IMR-90 (cell line): ENCODE measurements around the gene TBC1D4. TPM values are rescaled to one million over a fixed set of nuclear protein-coding genes. Genes with fewer than 3 reads are reported as not detected.

Source experiments
- ATAC-seq: fragments of 200-7000 bp; cut with Tn5 transposase; 2 replicates; pipeline ENCODE4 v1.9.1; 2020; ENCODE audit warnings: low read depth, mild to moderate bottlenecking, moderate library complexity
- BruUV-seq: library from RNA; stranded (reverse); fragments of 400-500 nt; replicated peaks from 2 replicates; lab custom pipeline; 2021; lab: Mats Ljungman, UMichigan
- CTCF ChIA-PET: fragments of 300-600 bp; formaldehyde crosslinking; extraction: SDS; loops from one replicate; lab custom pipeline; 2021; ENCODE audit warnings: antibody characterized with exemption; lab: Yijun Ruan, JAX
- POLR2A ChIA-PET: fragments of 300-600 bp; sonication (Branson Sonifier 250); formaldehyde crosslinking; loops from one replicate; lab custom pipeline; 2022; ENCODE audit warnings: antibody characterized with exemption; ENCODE audit not compliant: unreplicated experiment; lab: Charles Lee
- DNase-seq: peaks from one replicate; pipeline ENCODE4 v3.0.0; 2013
- H2AFZ ChIP-seq: replicated peaks from 2 replicates; pipeline ENCODE3; 2013; ENCODE audit warnings: low read length, mild to moderate bottlenecking; ENCODE audit not compliant: poor library complexity
- H2AK5ac ChIP-seq: 2 replicates; pipeline ENCODE4 v1.6.1; 2013; ENCODE audit warnings: low read depth, low read length, inconsistent platforms
- H2AK9ac ChIP-seq: replicated peaks from 2 replicates; pipeline ENCODE3; 2013; ENCODE audit warnings: mild to moderate bottlenecking, low read depth, low read length, moderate library complexity; ENCODE audit not compliant: poor library complexity
- H2BK120ac ChIP-seq: 2 replicates; pipeline ENCODE4 v1.6.1; 2013; ENCODE audit warnings: low read depth, low read length, inconsistent platforms
- H2BK15ac ChIP-seq: 3 replicates; pipeline ENCODE4 v1.6.1; 2013; ENCODE audit warnings: low read depth, low read length, inconsistent platforms
- H2BK20ac ChIP-seq: 2 replicates; pipeline ENCODE4 v1.6.1; 2013; ENCODE audit warnings: low read depth, mild to moderate bottlenecking, inconsistent platforms, low read length, moderate library complexity
- H2BK5ac ChIP-seq: 2 replicates; pipeline ENCODE4 v1.6.1; 2013; ENCODE audit warnings: mild to moderate bottlenecking, low read depth, low read length, inconsistent platforms; ENCODE audit not compliant: poor library complexity, severe bottlenecking
- H3K14ac ChIP-seq: replicated peaks from 2 replicates; pipeline ENCODE4 v1.6.1; 2013; ENCODE audit warnings: low read depth, low read length, inconsistent platforms
- H3K18ac ChIP-seq: 2 replicates; pipeline ENCODE4 v1.6.1; 2013; ENCODE audit warnings: low read depth, low read length, control low read depth
- H3K23ac ChIP-seq: 2 replicates; pipeline ENCODE4 v1.6.1; 2013; ENCODE audit warnings: low read depth, low read length, inconsistent platforms
- H3K27ac ChIP-seq: 2 replicates; pipeline ENCODE4 v1.5.1; 2013; ENCODE audit warnings: mild to moderate bottlenecking, control low read depth, low read length; ENCODE audit not compliant: insufficient read depth
- H3K27me3 ChIP-seq: 2 replicates; pipeline ENCODE4 v1.6.1; 2013; ENCODE audit warnings: low read length; ENCODE audit not compliant: control insufficient read depth, insufficient read depth
- H3K36me3 ChIP-seq: 2 replicates; pipeline ENCODE4 v1.6.1; 2013; ENCODE audit warnings: low read length, mixed read lengths; ENCODE audit not compliant: control insufficient read depth, insufficient read depth
- H3K4ac ChIP-seq: 2 replicates; pipeline ENCODE4 v1.6.1; 2013; ENCODE audit warnings: low read depth, low read length, inconsistent platforms
- H3K4me1 ChIP-seq: 2 replicates; pipeline ENCODE4 v1.6.1; 2013; ENCODE audit warnings: low read length, mixed read lengths; ENCODE audit not compliant: control insufficient read depth, insufficient read depth
- H3K4me2 ChIP-seq: 2 replicates; pipeline ENCODE4 v1.6.1; 2013; ENCODE audit warnings: low read depth, mild to moderate bottlenecking, control low read depth, low read length, moderate library complexity
- H3K4me3 ChIP-seq: 2 replicates; pipeline ENCODE4 v1.5.1; 2013; ENCODE audit warnings: low read depth, mild to moderate bottlenecking, control low read depth, low read length, moderate library complexity; ENCODE audit not compliant: insufficient read depth
- H3K56ac ChIP-seq: 2 replicates; pipeline ENCODE4 v1.6.1; 2013; ENCODE audit warnings: low read length, inconsistent platforms; ENCODE audit not compliant: insufficient read depth; ENCODE audit errors: extremely low read depth
- H3K79me1 ChIP-seq, 2 experiments: 2 replicates each; pipeline ENCODE4 v1.6.1; 2013; ENCODE audit warnings: low read length in 2 of 2, inconsistent platforms in 1 of 2, low read depth in 1 of 2
- H3K9ac ChIP-seq: 2 replicates; pipeline ENCODE4 v1.6.1; 2013; ENCODE audit warnings: low read depth, low read length, control low read depth
- H3K9me1 ChIP-seq: 2 replicates; pipeline ENCODE4 v1.6.1; 2013; ENCODE audit warnings: low read length, inconsistent platforms; ENCODE audit not compliant: insufficient read depth
- H3K9me3 ChIP-seq: 2 replicates; pipeline ENCODE4 v1.6.1; 2013; ENCODE audit warnings: low read length; ENCODE audit not compliant: control insufficient read depth, insufficient read depth
- H4K20me1 ChIP-seq: 2 replicates; pipeline ENCODE4 v1.6.1; 2013; ENCODE audit warnings: low read length, inconsistent platforms; ENCODE audit not compliant: insufficient read depth
- H4K5ac ChIP-seq: 2 replicates; pipeline ENCODE4 v1.6.1; 2013; ENCODE audit warnings: mild to moderate bottlenecking, low read depth, low read length, control low read depth
- H4K8ac ChIP-seq, 2 experiments: 2 replicates each; pipeline ENCODE4 v1.6.1; 2013; ENCODE audit warnings: low read depth in 2 of 2, low read length in 2 of 2, control low read depth in 1 of 2, inconsistent platforms in 1 of 2
- H4K91ac ChIP-seq: 2 replicates; pipeline ENCODE4 v1.6.1; 2013; ENCODE audit warnings: low read depth, low read length, inconsistent platforms; ENCODE audit not compliant: insufficient read depth
- CHD1 ChIP-seq: IDR thresholded peaks from 2 replicates; pipeline ENCODE4 v1.6.1; 2012; ENCODE audit warnings: low read depth, low read length, improper control_type of control experiment
- ELK1 ChIP-seq: fragments of 150-350 bp; IDR thresholded peaks from 2 replicates; pipeline ENCODE4 v1.6.1; 2016; ENCODE audit warnings: low read depth, mild to moderate bottlenecking, low read length, moderate library complexity, borderline replicate concordance
- MAFK ChIP-seq: IDR thresholded peaks from 2 replicates; pipeline ENCODE4 v1.6.1; 2012; ENCODE audit warnings: low read depth, low read length, improper control_type of control experiment
- MAZ ChIP-seq: IDR thresholded peaks from 2 replicates; pipeline ENCODE4 v1.6.1; 2012; ENCODE audit warnings: low read depth, mild to moderate bottlenecking, low read length, improper control_type of control experiment, moderate library complexity, borderline replicate concordance
- MXI1 ChIP-seq: IDR thresholded peaks from 2 replicates; pipeline ENCODE4 v1.6.1; 2012; ENCODE audit warnings: low read depth, mild to moderate bottlenecking, low read length, moderate library complexity, borderline replicate concordance
- POLR2A ChIP-seq: IDR thresholded peaks from 2 replicates; pipeline ENCODE4 v1.6.1; 2012; ENCODE audit warnings: mild to moderate bottlenecking, low read depth, low read length
- RAD21 ChIP-seq: IDR thresholded peaks from 2 replicates; pipeline ENCODE4 v1.6.1; 2012; ENCODE audit warnings: low read length, improper control_type of control experiment
- RFX5 ChIP-seq: IDR thresholded peaks from 2 replicates; pipeline ENCODE4 v1.8.0; 2012; ENCODE audit warnings: low read depth, mild to moderate bottlenecking, low read length, moderate library complexity
- WGBS, 2 experiments: methylation state at CpG; one replicate each; pipeline versions ENCODE4 v1.1.5 to v1.1.7; 2013; ENCODE audit warnings: missing lambda C conversion rate in 2 of 2; ENCODE audit not compliant: insufficient read length in 1 of 2; ENCODE audit errors: extremely low coverage in 2 of 2; 5-methylcytosine and 5-hydroxymethylcytosine counted together
- dilution Hi-C: fragments of 300-500 bp; cut with HindIII; formaldehyde crosslinking; loops from one replicate; pipeline ENCODE4 v1.14.3; 2018; ENCODE audit warnings: low sequenced_read_pairs; ENCODE audit not compliant: unreplicated experiment
- in situ Hi-C: fragments of 300-500 bp; cut with MboI; formaldehyde crosslinking; loops from 3 replicates; pipeline ENCODE4 v1.14.3; 2019; ENCODE audit warnings: low sequenced_read_pairs, inconsistent platforms, mixed read lengths
- intact Hi-C: fragments of 100-400 bp; cut with micrococcal nuclease; formaldehyde crosslinking; loops from 2 replicates; pipeline ENCODE4 v1.10.0; 2022
- polyA plus RNA-seq, 3 experiments: library from polyadenylated mRNA; depleted of rRNA; stranded (reverse); fragments of >200 nt; gene quantifications; 2 replicates each; pipeline ENCODE4 v1.2.3, GENCODE V29; 2012; ENCODE audit warnings: low replicate concordance in 1 of 3
- total RNA-seq: library from RNA; depleted of rRNA; stranded (reverse); fragments of >200 nt; gene quantifications from 2 replicates; pipeline ENCODE4 v1.2.3, GENCODE V29; 2012

TBC1D4 gene
- total and polyA plus RNA-seq, 2 of the 4 experiments (the other 2 are of a cell fraction), result 7.5 to 22.8 TPM

DNA sequence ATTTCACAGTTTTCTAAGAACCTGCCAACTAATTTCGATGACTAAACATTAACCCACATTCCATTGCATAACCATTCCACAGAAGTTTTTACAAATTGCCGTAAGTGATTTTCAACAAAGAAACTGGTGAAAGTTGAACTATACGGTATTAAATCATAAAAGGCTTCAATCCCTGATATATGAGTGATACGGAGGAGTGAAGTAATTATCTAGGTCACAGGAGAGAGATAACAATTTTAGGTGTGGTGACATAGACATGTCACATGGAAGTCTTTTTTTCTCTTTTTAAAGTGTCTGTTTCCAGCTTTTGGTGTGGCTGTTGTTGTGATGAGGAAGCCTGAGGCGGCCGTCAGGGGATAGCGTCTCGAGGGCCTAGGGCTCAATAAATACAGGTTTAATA, 29.4 kb downstream of the TBC1D4 start:
- no peaks in the 10 kb centered on the region for H3K9me1 ChIP-seq
- H3K27ac ChIP-seq, result no peak overlapping the region
- DNase-seq, result no peak
- in situ Hi-C loops, result no loop called here
- H3K23ac ChIP-seq, result no peak overlapping the region
- no peak overlapping the region for H2BK5ac ChIP-seq
- ATAC-seq, result no peak
- H4K5ac ChIP-seq, result no peak overlapping the region
- no peak overlapping the region for H2BK20ac ChIP-seq
- H4K8ac ChIP-seq, result no peak overlapping the region
- H2BK120ac ChIP-seq, result no peak overlapping the region
- TF ChIP-seq MAFK (peak; percentile 13; the same call in 1 of the 2 replicates), POLR2A (no peak), ELK1 (no peak), RFX5 (no peak), RAD21 (no peak), MAZ (no peak), MXI1 (no peak), CHD1 (no peak)
- no TSS peak for BruUV-seq
- H2AK5ac ChIP-seq, result no peak overlapping the region
- H3K4me2 ChIP-seq, result no peak overlapping the region
- no peak overlapping the region for H3K14ac ChIP-seq
- no peaks in the 10 kb centered on the region for H3K36me3 ChIP-seq
- H3K27me3 ChIP-seq, result no peaks in the 10 kb centered on the region
- intact Hi-C loops, result no loop called here
- H2AFZ ChIP-seq, result no peak overlapping the region
- H4K20me1 ChIP-seq, result no peaks in the 10 kb centered on the region
- ChIA-PET CTCF (no interaction called here), POLR2A (no interaction called here)
- H3K4ac ChIP-seq, result no peak overlapping the region
- WGBS, 2 experiments, result no CpG with 5 or more reads among the region's 8 CpGs
- no peak overlapping the region for H2BK15ac ChIP-seq
- H3K4me3 ChIP-seq, result no peak overlapping the region
- no peak overlapping the region for H3K9ac ChIP-seq
- H3K56ac ChIP-seq, result no peak overlapping the region
- no peaks in the 10 kb centered on the region for H3K4me1 ChIP-seq
- no peak overlapping the region for H2AK9ac ChIP-seq
- H3K18ac ChIP-seq, result no peak overlapping the region
- dilution Hi-C loops, result no loop called here
- no peaks in the 10 kb centered on the region for H3K9me3 ChIP-seq
- H3K79me1 ChIP-seq, result 0 out of 4 replicates have a peak, but pooled peaks cover 2 to 4% of the 10 kb centered on the region in 2 experiments
- no peak overlapping the region for H4K91ac ChIP-seq
